ENCODE data around the gene ELAPOR1. TPM values are rescaled to one million over a fixed set of nuclear protein-coding genes. Genes with fewer than 3 reads are reported as not detected.

The ELAPOR1 gene
- total RNA-seq, 1 donor from 2014 or later: 0.70 TPM

DNA sequence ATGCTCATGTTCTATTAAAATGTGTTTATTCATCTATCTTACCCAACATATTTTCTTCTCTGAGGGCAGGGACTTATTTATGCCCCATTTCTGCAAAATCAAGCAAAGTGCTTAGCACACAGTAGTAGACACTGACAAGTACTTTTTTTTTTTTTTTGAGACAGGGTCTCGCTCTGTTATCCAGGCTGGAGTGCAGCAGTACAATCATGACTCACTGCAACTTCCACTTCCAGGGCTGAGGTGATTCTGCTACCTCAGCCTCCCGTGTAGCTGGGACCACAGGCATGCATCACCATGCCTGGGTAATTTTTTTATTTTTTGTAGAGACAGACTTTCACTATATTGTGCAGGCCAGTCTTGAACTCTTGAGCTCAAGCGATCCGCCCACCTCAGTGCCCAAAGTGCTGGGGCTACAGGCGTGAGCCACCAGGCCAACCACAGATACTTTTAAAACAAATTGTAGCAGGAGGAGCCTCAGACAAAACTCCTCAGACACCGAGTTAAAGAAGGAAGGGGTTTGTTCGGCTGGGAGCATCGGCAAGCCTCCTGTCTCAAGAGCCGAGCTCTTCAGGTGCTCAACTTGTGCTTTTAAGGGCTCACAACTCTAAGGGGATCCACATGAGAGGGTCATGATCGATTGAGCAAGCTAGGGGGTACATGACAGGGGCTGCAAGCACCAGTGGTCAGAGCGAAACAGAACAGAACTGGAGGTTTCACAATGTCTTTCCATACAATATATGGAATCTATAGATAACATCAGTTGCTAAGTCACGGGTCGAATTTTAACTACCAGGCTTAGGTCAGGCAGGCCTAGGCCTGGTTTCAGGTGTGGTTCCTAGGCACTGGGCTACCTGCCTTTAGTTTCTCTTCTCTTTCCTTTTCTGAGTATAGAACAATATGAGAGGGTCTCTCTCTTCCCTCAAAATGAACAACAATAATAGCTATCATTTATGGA lies 29.1 kb upstream of the ELAPOR1 start:
- TF ChIP-seq, protein P1, sequence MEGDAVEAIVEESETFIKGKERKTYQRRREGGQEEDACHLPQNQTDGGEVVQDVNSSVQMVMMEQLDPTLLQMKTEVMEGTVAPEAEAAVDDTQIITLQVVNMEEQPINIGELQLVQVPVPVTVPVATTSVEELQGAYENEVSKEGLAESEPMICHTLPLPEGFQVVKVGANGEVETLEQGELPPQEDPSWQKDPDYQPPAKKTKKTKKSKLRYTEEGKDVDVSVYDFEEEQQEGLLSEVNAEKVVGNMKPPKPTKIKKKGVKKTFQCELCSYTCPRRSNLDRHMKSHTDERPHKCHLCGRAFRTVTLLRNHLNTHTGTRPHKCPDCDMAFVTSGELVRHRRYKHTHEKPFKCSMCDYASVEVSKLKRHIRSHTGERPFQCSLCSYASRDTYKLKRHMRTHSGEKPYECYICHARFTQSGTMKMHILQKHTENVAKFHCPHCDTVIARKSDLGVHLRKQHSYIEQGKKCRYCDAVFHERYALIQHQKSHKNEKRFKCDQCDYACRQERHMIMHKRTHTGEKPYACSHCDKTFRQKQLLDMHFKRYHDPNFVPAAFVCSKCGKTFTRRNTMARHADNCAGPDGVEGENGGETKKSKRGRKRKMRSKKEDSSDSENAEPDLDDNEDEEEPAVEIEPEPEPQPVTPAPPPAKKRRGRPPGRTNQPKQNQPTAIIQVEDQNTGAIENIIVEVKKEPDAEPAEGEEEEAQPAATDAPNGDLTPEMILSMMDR (conservative IDR thresholded peaks at IDR 0.05): no peak
- DNase-seq (ENCODE audit: low read depth, low spot score): no peak
- Mint-ChIP-seq H3K4me1 (peaks cover 56% of the 10 kb centered on the region), H3K4me3 (peak overlapping the region; percentile 82), H3K27me3 (ENCODE audit: low read depth) (no peaks in the 10 kb centered on the region), H3K9me3 (peaks cover 3% of the 10 kb centered on the region), H3K36me3 (ENCODE audit: low read depth) (peaks cover 4% of the 10 kb centered on the region), H3K27ac (ENCODE audit: unreplicated experiment) (peak overlapping the region; percentile 91)

DNA sequence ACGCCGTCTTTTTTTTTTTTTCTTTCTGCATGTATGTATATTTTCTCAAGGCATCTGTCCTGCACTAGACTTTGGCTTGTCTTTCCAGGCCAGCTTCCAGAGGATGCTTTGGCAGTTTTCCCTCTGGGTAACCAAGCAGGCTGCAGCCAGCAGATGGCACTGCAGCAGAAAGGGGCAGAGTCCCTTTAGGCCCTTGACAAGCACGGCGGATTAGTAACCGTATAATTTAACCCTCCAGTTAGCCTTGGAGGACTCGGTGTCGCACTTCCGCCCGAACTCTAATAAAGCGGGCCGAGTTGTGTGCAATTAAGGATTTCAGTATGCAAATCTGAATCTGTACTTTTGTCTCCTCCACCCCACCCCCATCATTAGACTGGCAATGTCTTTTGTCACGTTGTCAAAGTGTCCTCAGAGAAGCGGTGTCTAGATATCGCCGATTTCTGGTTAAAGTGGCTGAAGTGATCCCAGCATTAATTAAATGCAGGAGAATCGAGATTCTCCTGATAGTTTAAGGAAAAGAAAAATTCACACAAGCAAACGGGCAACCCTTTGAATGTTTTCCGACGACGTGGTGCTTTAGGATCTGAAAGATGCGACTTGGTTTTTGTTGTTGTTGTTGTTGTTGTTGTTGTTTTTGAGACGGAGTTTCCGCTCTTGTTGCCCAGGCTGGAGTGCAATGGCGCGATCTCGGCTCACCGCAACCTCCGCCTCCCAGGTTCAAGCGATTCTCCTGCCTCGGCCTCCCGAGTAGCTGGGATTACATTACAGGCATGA lies 24.5 kb upstream of the ELAPOR1 start:
- peak; percentile 51 for DNase-seq (ENCODE audit: low read depth, low spot score)
- TF ChIP-seq, protein P1 (conservative IDR thresholded peaks at IDR 0.05): peak; percentile 65
- H3K36me3 Mint-ChIP-seq (ENCODE audit: low read depth): peaks cover 2% of the 10 kb centered on the region
- peak overlapping the region; percentile 86 for H3K4me3 Mint-ChIP-seq
- no peaks in the 10 kb centered on the region for H3K27me3 Mint-ChIP-seq (ENCODE audit: low read depth)
- peak overlapping the region; percentile 96 for H3K27ac Mint-ChIP-seq (ENCODE audit: unreplicated experiment)
- H3K4me1 Mint-ChIP-seq: peaks cover 47% of the 10 kb centered on the region
- H3K9me3 Mint-ChIP-seq: peaks cover 3% of the 10 kb centered on the region

GRCh38 chr1:109090196-109091077 lies 23.5 kb upstream of the ELAPOR1 start, which contains the start of gene TMEM167B:
TMEM167B (plus strand) TSS chr1:109090764; CDS start chr1:109090873, 109 bp downstream.
- no peaks in the 10 kb centered on the region for H3K27me3 Mint-ChIP-seq (ENCODE audit: low read depth)
- peak; percentile 76 for DNase-seq (ENCODE audit: low read depth, low spot score)
- peaks cover 3% of the 10 kb centered on the region for H3K9me3 Mint-ChIP-seq
- TF ChIP-seq, protein P1 (conservative IDR thresholded peaks at IDR 0.05): no peak
- peak within 1 kb of the TSS; percentile 96 for H3K27ac Mint-ChIP-seq (ENCODE audit: unreplicated experiment)
- H3K4me3 Mint-ChIP-seq: peak within 1 kb of the TSS; percentile 93
- peaks cover 2% of the 10 kb centered on the region for H3K36me3 Mint-ChIP-seq (ENCODE audit: low read depth)
- peaks cover 38% of the 10 kb centered on the region for H3K4me1 Mint-ChIP-seq

DNA sequence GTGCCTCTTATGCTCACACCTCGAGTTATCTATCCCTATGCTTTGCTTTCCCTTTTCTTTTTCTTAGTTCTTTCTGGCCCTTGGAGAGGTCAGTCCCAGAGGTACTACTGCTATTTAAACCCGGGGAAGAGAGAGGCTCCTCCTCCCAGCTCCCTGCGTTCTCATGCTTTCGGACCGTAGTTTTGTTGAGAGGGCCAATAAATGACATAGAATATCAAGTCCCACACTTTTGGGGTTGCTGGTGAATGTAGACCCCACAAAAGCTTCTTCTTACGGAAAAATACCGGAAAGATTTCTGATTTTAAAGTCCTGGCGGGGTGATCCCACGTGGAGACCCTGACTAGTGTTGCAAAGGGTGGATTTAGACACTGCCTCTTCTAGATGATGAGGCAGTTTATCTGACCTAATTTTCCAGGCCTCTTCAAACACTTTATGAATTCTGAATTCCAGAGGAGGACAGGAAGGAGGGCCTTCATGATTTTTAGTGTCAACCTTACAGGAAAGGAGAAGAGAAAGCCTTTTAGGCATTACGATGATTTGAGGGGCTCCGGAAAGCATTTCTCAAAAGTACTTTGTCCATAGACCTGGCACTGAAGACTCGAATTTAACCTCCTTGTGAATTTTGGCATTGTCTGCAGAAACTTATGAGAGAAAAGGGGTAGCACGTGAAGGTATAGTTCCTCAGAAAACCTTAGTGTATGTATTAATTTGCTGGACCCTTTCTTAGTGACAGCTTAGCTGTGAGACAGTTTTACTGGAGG lies 22.7 kb upstream of the ELAPOR1 start:
- Mint-ChIP-seq H3K36me3 (ENCODE audit: low read depth) (peaks cover 2% of the 10 kb centered on the region), H3K27me3 (ENCODE audit: low read depth) (no peaks in the 10 kb centered on the region), H3K4me1 (peaks cover 38% of the 10 kb centered on the region), H3K9me3 (peaks cover 3% of the 10 kb centered on the region), H3K4me3 (peak overlapping the region; percentile 93), H3K27ac (ENCODE audit: unreplicated experiment) (peak overlapping the region; percentile 81)
- no peak for DNase-seq (ENCODE audit: low read depth, low spot score)
- TF ChIP-seq, protein P1 (conservative IDR thresholded peaks at IDR 0.05): no peak
